SU-DHL-6 (cell line): ENCODE data around the gene SVIL.

Source experiments
- H2AFZ ChIP-seq: fragments of 200-600 bp; sonication (generic); 2 replicates; pipeline ENCODE4 v1.6.1; 2014; ENCODE audit warnings: low read depth, mild to moderate bottlenecking, moderate library complexity, mixed read lengths, antibody characterized with exemption, low read length; ENCODE audit not compliant: severe bottlenecking
- H3F3A ChIP-seq: fragments of 200-600 bp; shearing (Covaris generic); 2 replicates; pipeline ENCODE4 v1.6.0; 2016; ENCODE audit warnings: antibody characterized with exemption, mild to moderate bottlenecking; ENCODE audit not compliant: insufficient read depth
- H3K27ac ChIP-seq: fragments of 200-600 bp; sonication (generic); 2 replicates; pipeline ENCODE4 v1.5.1; 2016; ENCODE audit warnings: low read depth, mild to moderate bottlenecking, low read length, moderate library complexity, mixed read lengths
- H3K27me3 ChIP-seq: fragments of 200-600 bp; sonication (generic), shearing (Covaris generic); 2 replicates; pipeline ENCODE4 v1.6.0; 2014; ENCODE audit warnings: mild to moderate bottlenecking, low read length
- H3K36me3 ChIP-seq: fragments of 200-600 bp; sonication (generic); 2 replicates; pipeline ENCODE4 v1.6.1; 2014; ENCODE audit warnings: mild to moderate bottlenecking, low read length, mixed read lengths
- H3K4me2 ChIP-seq: fragments of 300-600, 200-600 bp; shearing (Covaris generic), sonication (generic); 2 replicates; pipeline ENCODE4 v1.6.0; 2014; ENCODE audit warnings: low read length, low read depth, mild to moderate bottlenecking; ENCODE audit not compliant: poor library complexity, severe bottlenecking
- H3K4me3 ChIP-seq: fragments of 200-600 bp; sonication (generic); 2 replicates; pipeline ENCODE4 v1.5.1; 2014; ENCODE audit warnings: antibody characterized with exemption, low read length, mild to moderate bottlenecking, mixed read lengths; ENCODE audit not compliant: insufficient read depth, poor library complexity, severe bottlenecking
- H3K79me2 ChIP-seq: fragments of 200-600 bp; sonication (generic); 2 replicates; pipeline ENCODE4 v1.6.1; 2014; ENCODE audit warnings: mild to moderate bottlenecking, low read length, moderate library complexity; ENCODE audit not compliant: insufficient read depth
- H3K9ac ChIP-seq: fragments of 200-600 bp; sonication (generic); 2 replicates; pipeline ENCODE4 v1.7.0; 2014; ENCODE audit warnings: mild to moderate bottlenecking, low read length
- H3K9me2 ChIP-seq: fragments of 200-600 bp; sonication (generic); replicated peaks from 2 replicates; pipeline ENCODE4 v1.6.1; 2014; ENCODE audit warnings: low read length; ENCODE audit not compliant: insufficient read depth
- H3K9me3 ChIP-seq: fragments of 200-600 bp; sonication (generic); 2 replicates; pipeline ENCODE4 v1.6.1; 2014; ENCODE audit warnings: low read length, mixed read lengths; ENCODE audit not compliant: insufficient read depth
- H4K20me1 ChIP-seq: fragments of 200-600 bp; sonication (generic); 2 replicates; pipeline ENCODE4 v1.6.1; 2014; ENCODE audit warnings: low read depth, mild to moderate bottlenecking, antibody characterized with exemption, low read length, moderate library complexity, mixed read lengths
- CTCF ChIP-seq: fragments of 200-600 bp; sonication (generic); IDR thresholded peaks from one replicate; pipeline ENCODE4 v1.5.1; 2017; ENCODE audit warnings: antibody characterized with exemption, mild to moderate bottlenecking, low read length, moderate library complexity; ENCODE audit not compliant: insufficient read depth, poor library complexity, severe bottlenecking
- EZH2phosphoT487 ChIP-seq: fragments of 200-600 bp; sonication (generic), shearing (Covaris generic); conservative IDR thresholded peaks from 2 replicates; pipeline ENCODE4 v1.6.1; 2018; ENCODE audit warnings: mild to moderate bottlenecking, antibody characterized with exemption, low read length, moderate library complexity, mixed read lengths

Gene SVIL

GRCh38 chr10:29652192-29652591 is 17.4 kb upstream of the SVIL start:
- H3K9me3 ChIP-seq, result no peaks in the 10 kb centered on the region
- H3K27ac ChIP-seq, result no peak overlapping the region
- no peaks in the 10 kb centered on the region for H3F3A ChIP-seq
- H3K36me3 ChIP-seq, result no peaks in the 10 kb centered on the region
- no peak overlapping the region for H3K9ac ChIP-seq
- H2AFZ ChIP-seq, result no peak overlapping the region
- H3K4me3 ChIP-seq, result no peak overlapping the region
- H3K27me3 ChIP-seq, result no peaks in the 10 kb centered on the region
- no peaks in the 10 kb centered on the region for H4K20me1 ChIP-seq
- TF ChIP-seq CTCF (no peak), EZH2phosphoT487 (no peak)
- no peaks in the 10 kb centered on the region for H3K9me2 ChIP-seq
- H3K79me2 ChIP-seq, result no peaks in the 10 kb centered on the region
- no peak overlapping the region for H3K4me2 ChIP-seq

GRCh38 chr10:29651767-29652166 is 17.0 kb upstream of the SVIL start:
- H3F3A ChIP-seq, result no peaks in the 10 kb centered on the region
- no peaks in the 10 kb centered on the region for H3K79me2 ChIP-seq
- no peaks in the 10 kb centered on the region for H3K9me3 ChIP-seq
- H3K9ac ChIP-seq, result no peak overlapping the region
- no peak overlapping the region for H2AFZ ChIP-seq
- H3K9me2 ChIP-seq, result no peaks in the 10 kb centered on the region
- no peaks in the 10 kb centered on the region for H3K27me3 ChIP-seq
- no peaks in the 10 kb centered on the region for H3K36me3 ChIP-seq
- H3K27ac ChIP-seq, result no peak overlapping the region
- H3K4me3 ChIP-seq, result no peak overlapping the region
- TF ChIP-seq EZH2phosphoT487 (no peak), CTCF (no peak)
- H3K4me2 ChIP-seq, result no peak overlapping the region
- no peaks in the 10 kb centered on the region for H4K20me1 ChIP-seq

DNA sequence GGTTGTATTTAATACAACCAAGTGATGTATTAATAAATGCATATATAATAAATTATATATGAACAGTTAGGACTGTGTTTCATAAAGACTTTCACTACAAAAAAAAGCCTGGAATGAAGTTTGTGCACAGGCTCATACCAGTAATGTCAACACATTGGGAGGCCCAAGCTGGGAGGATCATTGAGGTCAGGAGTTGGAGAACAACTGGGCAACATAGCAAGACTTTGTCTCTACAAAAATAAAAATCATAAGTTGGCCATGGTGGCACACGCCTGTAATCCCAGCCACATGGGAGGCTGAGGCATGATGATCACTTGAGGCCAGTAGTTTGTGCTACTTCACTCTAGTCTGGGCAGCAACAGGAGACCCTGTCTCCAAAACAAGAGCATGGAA is 15.8 kb upstream of the SVIL start:
- H3K27ac ChIP-seq, result no peak overlapping the region
- TF ChIP-seq CTCF (no peak), EZH2phosphoT487 (no peak)
- H3K9me3 ChIP-seq, result no peaks in the 10 kb centered on the region
- H3K36me3 ChIP-seq, result no peaks in the 10 kb centered on the region
- H3K4me2 ChIP-seq, result no peak overlapping the region
- H3K79me2 ChIP-seq, result no peaks in the 10 kb centered on the region
- no peaks in the 10 kb centered on the region for H4K20me1 ChIP-seq
- H3K27me3 ChIP-seq, result no peaks in the 10 kb centered on the region
- H3K4me3 ChIP-seq, result no peak overlapping the region
- H3K9ac ChIP-seq, result no peak overlapping the region
- no peak overlapping the region for H2AFZ ChIP-seq
- H3F3A ChIP-seq, result no peaks in the 10 kb centered on the region
- no peaks in the 10 kb centered on the region for H3K9me2 ChIP-seq
